Activated gamma-delta T cell treated with Interleukin-2 at 50 U/mL for 16 hours (primary cell): Measurements from ENCODE around the gene RNF224.
"Not testable (repeated sequence)": the region's sequence is repeated elsewhere in the genome, so short reads cannot be mapped to it uniquely, and the experiment has no call there.

Source experiments
- DNase-seq: peaks from one replicate; pipeline ENCODE4 v3.0.0-alpha.2; 2020

RNF224 gene

DNA sequence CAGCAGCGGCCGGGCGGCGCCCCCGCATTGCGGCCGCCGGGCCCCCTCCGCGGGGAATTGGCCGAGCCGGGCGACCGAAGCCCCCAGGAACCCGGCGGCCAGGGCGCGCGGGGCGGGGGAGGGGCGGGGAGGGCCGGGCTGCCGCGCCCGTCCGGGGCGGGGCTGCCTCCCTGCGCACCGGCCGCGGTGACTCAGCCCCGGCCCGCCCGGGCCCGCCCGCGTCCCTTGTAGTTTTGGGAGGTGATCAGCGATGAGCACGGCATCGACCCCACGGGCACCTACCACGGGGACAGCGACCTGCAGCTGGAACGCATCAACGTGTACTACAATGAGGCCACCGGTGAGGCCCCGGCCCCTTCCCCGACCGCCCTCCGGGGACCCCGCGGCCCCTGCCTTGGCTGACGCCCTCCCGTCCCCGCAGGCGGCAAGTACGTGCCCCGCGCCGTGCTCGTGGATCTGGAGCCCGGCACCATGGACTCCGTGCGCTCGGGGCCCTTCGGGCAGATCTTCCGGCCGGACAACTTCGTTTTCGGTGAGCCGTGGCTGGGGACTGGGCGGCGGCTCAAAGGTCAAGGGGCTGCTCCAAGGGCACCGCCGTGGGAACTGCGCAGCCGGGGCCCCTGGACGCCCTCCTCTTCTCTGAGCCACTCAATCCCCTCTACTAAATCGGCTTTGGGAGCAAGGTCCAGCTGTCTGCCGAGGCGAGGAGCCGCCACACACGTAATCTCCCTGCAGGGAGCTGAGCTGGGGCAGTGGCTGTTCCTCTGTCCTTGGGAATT, 14.4 kb downstream of the RNF224 start:
- peak; percentile 78 for DNase-seq

DNA sequence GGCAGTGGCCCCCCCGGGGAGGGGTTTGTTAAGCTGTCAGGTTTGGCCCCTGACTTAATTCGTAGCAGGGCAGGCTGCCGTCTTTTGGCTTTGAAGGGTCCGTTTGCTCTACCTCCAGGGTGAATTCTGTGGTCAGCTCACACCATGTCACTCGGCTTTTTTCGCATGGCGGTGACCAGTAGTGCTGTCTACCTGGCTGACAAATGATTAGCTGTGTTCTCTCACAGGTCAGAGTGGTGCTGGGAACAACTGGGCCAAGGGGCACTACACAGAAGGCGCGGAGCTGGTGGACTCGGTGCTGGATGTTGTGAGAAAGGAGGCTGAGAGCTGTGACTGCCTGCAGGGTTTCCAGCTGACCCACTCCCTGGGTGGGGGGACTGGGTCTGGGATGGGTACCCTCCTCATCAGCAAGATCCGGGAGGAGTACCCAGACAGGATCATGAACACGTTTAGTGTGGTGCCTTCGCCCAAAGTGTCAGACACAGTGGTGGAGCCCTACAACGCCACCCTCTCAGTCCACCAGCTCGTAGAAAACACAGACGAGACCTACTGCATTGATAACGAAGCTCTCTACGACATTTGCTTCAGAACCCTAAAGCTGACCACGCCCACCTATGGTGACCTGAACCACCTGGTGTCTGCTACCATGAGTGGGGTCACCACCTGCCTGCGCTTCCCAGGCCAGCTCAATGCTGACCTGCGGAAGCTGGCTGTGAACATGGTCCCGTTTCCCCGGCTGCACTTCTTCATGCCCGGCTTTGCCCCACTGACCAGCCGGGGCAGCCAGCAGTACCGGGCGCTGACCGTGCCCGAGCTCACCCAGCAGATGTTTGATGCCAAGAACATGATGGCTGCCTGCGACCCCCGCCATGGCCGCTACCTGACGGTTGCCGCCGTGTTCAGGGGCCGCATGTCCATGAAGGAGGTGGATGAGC, 15.2 kb downstream of the RNF224 start:
- no peak for DNase-seq

DNA sequence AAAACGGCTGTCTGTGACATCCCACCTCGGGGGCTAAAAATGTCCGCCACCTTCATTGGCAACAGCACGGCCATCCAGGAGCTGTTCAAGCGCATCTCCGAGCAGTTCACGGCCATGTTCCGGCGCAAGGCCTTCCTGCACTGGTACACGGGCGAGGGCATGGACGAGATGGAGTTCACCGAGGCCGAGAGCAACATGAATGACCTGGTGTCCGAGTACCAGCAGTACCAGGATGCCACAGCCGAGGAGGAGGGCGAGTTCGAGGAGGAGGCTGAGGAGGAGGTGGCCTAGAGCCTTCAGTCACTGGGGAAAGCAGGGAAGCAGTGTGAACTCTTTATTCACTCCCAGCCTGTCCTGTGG, 15.9 kb downstream of the RNF224 start:
- not testable (repeated sequence) for DNase-seq

DNA sequence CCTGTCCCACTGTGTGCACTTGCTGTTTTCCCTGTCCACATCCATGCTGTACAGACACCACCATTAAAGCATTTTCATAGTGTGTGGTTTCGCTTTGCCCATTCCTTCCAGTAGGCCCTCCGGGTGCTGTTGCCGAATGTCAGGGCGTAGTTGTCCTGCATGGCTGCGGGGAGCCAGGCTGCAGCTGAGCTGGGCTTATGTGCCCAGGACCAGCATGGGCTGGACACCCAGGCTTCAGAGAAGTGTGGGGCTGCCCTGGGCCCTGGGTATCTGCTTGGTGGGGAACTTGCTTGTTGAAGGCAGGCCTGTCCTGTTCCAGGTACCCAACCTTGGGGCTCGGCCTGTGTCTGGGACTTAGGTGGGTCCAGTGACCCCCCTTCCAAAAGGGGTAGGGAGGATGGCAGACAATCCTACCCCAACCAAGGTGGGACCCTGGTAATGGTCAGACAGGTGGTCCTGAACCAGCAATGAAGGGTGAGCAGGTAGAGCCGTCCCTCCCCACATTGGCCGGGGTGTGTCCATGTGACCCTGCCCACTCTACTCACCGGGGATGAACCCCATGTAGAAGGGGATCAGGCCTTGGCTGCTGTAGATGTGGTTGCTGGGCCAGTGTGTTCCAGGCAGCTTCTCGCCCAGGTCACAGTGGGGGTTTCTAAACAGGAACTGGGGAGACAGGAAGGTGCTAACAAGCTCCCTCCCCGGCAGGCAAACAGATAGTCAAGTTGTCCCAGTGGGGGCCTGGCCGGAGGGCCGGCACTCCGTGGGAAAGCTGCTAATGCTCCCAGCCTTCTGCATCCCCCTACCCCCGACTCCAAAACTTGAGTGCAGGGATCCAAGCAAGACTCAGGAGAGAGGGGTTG, 16.6 kb downstream of the RNF224 start:
- no peak for DNase-seq

DNA sequence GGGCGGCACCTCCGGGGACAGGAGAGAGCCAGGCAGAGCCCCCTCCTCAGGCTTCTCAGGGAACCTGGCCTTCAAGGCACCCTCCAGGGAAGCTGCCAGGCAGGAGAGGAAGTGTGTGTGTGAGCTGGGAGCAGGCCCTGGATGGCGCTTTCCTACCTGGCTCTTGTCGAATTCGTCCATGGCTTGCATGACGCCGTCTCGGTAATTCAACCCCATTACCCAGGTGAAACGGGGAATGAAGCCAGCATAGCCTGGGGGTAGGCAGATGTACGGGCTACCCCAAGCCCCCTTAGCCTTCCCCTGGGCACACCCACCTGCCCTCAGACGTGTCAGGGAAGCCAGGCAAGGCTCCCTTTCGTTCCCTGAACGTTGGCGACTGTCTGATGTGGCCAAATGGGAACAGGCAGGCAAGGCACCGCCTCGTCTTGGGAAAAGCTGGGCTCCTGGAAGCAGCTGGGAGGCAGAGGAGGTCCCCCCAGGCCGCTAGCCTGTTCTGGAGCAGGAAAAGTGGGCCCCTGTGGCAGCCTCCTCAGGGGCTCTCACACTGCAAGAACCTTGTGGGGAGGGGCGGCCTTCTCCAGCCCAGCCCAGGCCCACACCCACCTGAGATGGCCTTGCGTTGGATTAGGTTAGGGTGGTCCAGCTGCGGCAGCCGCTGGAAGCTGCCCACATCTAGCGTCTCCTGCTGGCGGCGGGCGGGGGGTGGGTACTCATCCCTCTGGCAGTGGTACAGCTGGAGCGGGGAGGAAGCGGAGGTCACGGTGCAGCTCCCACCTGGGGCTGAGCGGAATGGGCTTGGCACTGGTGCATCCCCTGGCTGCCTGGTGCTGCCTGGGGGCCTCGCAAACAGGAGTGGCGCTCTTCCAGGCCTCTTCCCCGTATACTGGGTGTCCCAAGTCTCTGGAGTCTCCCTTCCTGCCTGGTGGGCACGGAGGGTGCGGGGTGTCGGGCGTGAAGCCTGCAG, 17.5 kb downstream of the RNF224 start:
- no peak for DNase-seq

DNA sequence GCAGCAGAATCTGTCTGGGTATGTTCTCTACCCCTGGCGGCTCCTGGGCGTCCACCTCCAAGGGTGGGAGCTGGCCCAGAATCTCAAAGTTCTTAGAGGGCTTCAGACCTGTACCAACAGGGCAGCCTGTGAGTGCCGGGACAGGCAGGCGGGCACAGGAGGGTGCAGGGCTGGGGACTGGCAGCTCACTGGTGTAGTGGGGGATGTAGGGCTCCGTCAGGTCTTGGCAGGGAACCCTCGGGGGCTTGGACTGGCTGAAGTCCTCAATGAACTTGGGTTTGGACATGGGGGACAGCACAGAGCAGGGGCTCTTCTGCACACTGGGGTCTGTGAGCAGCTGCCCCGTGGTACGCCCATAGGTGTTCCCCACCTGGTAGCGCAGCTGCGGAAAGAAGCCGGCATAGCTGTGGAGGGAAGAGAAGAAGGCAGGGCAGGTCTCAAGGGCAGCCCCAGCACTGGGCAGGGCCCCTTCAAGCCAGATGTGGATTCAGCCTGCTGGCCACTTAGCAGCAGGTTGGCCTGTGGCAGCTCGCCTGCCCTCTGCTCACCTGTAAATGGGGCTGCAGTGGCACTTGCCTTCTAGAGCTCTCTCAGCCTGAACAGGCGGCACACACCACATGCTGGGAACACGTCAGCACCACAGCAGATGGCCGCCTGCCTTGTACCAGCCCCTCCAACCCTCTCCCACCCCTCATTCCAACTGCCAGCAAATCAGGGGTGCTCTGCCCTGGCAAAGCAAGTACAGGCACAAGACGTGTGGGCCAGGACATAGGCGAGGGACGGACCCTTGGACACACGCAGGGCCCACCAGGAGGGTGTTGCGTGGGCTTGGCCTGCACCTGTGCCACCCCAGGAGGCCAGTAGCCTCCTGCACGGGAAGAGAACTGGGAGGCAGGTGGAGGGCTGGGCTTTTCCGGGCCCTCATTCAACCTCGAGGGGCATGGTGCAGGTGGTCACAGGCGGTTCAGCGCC, 18.4 kb downstream of the RNF224 start:
- no peak for DNase-seq

DNA sequence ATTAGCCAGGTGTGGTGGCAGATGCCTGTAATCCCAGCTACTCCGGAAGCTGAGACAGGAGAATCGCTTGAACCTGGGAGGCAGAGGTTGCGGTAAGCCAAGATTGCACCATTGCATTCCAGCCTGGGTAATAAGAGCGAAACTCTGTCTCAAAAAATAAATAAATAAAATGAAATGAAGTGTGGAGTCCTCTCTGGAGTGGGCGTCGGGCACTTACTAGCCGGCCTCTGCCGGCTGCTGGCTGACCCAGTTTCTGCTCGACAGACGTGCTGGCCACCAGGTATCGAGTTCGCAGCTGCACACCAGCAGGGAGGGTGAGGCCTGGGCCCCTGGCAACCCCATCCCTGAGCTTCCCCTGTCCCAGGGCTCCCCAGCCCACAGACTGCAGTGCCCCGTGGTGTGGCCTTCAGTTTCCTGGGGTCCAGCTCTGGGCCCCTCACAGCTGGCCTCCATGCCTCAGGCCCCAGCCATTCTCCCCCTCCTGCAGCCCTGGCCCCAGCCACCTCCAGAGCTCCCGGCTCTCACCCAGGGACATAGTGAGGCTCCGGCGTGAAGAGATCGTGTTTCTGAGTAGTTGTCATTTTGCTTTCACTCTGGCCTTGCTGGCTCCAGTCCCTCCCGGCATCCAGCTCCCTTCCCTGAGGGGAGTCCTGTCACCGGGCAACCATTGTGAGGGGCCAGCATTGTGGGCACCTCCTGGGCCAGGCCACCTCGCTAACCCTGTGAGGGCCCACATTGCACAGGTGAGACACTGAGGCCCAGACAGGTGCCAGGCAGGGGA, 20.0 kb downstream of the RNF224 start:
- DNase-seq = no peak

DNA sequence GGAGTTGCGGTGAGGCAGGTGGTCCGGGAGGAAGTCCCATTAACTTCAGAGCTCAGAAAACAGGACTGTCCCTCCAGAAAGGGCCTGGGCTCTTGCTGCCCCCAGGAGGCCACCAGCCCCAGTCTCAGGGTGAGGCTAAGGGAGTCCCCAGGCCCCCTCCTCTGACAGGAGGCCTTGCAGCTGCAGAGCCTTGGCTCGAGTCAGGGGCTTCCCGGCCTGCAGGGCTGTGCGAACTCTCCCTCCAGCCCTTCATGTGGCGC, 20.5 kb downstream of the RNF224 start:
- no peak for DNase-seq

DNA sequence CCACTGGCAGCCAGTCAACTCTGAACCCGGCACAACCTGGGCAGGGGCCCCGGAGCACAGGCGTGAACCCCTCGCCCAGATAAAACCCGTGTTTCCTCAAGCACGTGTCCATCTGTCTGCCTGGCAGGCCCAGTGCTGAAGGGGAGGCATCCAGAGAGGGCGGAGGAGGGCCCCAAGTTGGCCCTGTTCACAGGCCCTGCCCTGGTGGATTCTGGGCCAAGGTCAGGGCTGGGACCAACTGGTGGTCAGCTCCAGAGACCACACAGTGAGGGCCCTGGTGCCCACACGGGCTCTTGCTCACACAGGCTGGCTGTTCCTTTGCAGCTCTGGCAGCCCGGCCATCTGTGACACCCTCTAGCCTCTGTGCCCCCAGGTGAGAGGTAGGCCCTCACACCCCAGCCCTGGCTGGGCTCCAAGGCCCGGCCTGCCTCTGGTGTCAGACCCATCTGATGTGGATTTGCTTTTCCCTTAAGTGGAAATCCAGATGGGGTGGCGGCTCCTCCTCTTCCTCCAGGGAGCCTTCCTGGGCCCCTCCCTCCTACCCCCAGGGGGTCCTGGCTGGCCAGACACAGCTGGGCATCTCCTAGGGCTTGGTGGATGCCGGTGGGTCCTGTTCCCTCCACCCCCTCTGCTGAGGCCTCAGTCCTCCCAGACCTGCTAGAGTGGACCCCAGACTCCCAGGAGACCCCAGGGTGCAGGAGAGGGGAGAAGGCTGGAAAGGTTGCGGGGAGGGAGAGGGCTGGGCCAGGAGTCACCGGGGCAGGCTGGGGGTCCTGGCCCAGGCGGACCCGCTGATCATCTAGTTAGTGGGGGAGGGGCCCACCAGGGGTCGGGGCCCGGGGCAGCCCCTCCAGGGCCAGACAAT, 23.3 kb downstream of the RNF224 start:
- no peak for DNase-seq

DNA sequence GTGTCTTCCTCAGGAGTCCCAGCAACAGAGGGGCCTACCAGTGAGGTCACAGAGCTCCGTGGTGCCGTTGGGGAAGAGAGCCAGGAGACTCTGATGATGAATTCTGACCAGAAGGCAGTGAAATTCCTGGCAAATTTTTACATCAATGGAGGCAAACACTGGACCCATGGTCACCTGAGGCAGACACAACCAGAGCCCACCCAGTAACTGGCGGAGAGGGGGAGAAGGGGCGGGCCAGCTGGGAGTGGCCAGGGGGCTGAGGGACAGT, 23.8 kb downstream of the RNF224 start, which contains the start of gene STPG3:
Gene STPG3, plus strand, starts transcription at position 93 of the 268 bp plus-strand sequence. Its CDS starts 1 bp downstream, at position 94.
- DNase-seq = no peak

DNA sequence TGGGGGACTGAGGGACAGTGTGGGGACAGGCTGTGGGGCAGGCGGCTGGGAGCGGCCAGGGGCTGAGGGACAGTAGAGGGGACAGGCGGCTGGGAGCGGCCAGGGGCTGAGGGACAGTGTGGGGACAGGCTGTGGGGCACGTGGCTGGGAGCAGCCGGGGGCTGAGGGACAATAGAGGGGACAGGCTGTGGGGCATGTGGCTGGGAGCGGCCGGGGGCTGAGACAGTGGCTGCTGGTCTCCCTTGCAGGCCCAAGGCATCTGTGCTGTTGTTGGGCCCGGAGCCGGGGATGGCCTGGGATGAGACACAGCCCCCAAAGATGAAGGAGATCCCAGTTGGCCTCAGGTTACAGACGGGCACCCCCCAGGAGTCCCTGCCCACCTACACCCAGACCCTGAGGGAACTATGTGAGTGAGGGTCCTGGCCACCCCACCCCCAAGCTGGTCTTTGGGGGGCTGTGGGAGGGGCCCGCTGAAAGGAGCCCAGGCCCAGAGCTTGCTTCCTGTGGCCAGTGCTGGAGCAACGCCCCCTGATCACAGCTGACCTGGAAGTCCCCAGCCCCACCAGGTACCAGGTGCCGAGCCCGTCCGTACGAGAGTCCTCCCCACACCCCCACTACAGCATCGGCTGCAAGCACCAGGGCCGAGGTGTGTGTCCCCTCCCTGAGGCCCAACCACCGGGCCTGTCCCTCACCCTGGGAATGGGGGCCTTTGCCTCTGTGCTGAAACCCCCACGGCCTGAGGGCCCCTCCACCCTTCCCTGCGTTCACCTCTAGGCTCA, 24.4 kb downstream of the RNF224 start:
- no peak for DNase-seq

DNA sequence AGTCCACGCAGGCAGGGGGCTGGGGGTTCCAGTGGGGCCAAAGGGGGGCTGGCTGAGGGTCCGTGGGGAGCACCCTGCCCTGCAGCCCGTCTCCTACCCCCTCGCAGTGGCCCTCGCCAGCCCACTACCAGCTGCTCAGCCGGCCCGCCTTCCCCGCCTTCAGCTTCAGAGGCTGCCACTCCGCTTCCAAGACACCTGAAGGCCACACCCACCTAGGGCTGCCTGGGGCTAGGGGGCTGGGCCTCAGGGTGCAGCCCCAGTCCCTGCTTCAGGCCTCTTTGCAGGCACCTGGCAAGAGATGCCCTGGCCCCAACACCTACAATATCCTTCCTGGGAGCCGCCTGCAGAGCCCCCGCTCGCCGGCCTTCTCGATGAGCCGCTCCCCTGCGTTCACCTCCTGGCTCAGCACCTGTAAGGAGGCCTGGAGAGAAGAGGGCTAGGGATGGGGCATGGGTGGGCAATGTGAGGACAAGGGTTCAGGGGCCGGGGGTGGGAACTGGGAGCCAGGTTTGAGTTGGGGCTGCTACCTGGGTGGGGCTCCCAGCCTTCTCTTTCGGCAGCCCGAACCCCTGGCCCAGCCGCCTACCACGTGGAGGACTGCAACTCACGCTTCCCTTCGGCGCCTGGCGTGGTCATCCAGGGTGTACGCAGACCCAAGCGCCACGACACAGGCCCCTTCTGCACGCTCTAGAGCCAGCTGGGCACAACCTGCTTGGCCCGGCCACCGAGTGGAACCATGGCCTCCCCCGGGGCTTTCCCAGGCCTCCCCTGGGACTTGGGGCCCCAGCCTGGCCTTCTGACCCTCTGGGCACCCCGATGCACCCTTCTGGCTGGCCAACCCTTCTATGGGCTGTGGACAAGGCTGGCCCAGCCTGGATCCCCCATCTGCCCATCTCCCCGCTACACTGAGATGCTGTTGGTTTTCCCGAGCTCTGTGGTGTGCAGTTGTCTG, 25.5 kb downstream of the RNF224 start:
- DNase-seq = no peak

DNA sequence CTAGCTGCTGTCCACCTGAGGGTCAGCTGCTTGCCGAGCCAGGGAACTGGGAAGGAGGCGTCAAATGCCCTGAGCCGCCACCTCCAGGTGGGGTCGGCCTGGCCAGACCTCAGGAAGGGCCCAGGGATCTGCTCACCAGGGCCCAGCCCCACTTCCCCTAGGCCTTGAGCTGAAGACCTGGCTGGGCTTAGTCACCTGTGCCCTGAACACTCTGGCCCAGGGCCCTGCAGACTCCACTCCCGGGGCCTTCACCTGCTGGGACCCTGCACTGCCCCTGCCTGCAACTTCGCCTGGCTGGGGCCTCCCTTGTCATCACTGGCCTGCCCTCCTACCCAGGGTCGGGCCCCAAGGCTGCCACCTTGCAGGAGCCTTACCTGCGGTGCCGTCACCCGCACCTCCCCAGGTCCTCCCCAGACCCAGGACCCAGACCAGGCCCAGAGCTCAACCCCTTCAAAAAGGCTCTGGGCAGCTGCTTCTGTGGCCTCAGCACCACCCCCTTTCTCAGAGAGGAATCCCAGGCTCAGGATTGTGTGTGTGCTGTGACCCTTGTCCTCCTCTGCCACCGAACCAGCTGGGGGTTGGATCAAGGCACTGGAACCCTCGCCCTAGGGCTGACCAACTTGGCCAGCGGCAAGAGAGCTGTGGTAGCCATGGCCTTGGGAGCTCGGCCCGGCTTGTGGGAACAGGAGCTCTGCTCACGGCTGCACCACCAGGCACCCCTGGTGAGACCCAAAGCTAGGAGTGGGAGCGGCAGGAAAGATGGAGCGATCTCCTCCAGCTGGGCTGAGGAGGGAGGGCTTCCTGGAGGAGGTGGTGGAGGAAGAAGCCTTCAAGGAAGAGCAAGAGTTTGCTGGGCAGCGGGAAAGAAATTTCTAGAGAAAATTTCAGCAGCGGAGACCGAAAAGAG, 26.7 kb downstream of the RNF224 start:
- DNase-seq = no peak

DNA sequence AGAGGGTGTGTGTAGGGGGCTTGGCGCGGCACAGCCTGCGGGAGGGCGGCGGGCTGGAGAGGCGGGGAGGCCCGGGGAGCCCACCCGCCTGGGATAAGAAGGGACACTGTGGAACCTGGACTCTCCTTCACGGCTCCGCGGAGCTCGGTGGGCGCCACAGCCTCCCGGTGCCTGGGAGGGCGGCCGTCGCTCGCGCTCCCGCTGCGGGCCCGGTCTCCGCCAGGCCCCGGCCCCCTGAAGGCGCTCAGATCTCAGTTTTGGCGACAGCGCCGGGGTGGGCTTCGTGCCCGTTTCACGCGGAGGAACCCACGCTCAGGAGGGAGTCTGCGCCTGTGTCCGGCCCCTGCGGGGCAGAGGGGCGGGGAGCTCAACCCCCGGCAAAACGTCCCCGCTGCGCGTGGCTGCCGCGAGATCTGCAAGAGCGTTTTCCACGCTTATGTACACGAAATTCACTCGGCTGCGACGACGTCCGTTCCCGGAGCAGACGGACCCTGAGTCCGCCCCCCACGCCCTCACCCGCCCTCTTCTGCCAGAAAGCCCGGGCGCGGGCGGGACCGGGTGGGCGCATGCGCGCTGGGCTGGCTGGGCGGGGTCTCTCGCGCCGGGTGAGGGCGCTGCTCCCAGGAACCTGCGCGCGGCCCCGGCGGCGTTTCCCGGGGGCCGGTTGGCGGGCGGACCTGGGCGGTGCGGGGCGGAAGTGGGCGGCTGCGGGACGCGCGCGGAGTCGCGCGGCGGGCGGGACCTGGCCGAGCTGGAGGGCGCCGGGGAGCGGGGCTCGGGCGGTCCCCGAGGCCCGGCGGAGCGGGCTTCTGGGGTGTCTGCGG, 27.5 kb downstream of the RNF224 start, which contains the start of gene NELFB:
Gene NELFB, plus strand, starts transcription at position 704 of the 824 bp plus-strand sequence.
- DNase-seq = peak; percentile 96
